Islet precursor cell (in vitro differentiated cells): ENCODE results near the gene CREBL2.
A peak's percentile ranks its signal among the peaks of the same experiment; 100 is the strongest.
"Not testable (repeated sequence)": the region's sequence is repeated elsewhere in the genome, so short reads cannot be mapped to it uniquely, and the experiment has no call there.

Source experiments
- DNase-seq: peaks from one replicate; pipeline ENCODE4 v3.0.0-alpha.2; 2018

Gene CREBL2

GRCh38 chr12:12611512-12612306 is at the start of gene CREBL2:
Gene CREBL2, plus strand, starts transcription at chr12:12611876. Its CDS starts 297 bp downstream, at chr12:12612173.
- DNase-seq: peak; percentile 98

GRCh38 chr12:12562016-12562483 is 49.6 kb upstream of the CREBL2 start:
- DNase-seq: peak; percentile 67

- peak; percentile 99 for DNase-seq
These were observed 49.0 kb upstream of the CREBL2 start, which contains the start of gene DUSP16 for GRCh38 chr12:12562585-12563261. Gene DUSP16, minus strand, starts transcription at chr12:12562863. Its CDS starts 41,765 bp downstream, at chr12:12521098.

GRCh38 chr12:12563290-12563928 is 48.3 kb upstream of the CREBL2 start:
- no peak for DNase-seq

- no peak for DNase-seq
These were observed 46.8 kb upstream of the CREBL2 start for GRCh38 chr12:12564911-12565310.

- not testable (repeated sequence) for DNase-seq
These were observed 45.7 kb upstream of the CREBL2 start for GRCh38 chr12:12565971-12566370.

GRCh38 chr12:12572659-12573058 is 39.0 kb upstream of the CREBL2 start:
- no peak for DNase-seq

GRCh38 chr12:12577786-12578185 is 33.9 kb upstream of the CREBL2 start:
- DNase-seq: no peak

GRCh38 chr12:12580716-12581115 is 31.0 kb upstream of the CREBL2 start:
- DNase-seq: not testable (repeated sequence)

- no peak for DNase-seq
These were observed 29.3 kb upstream of the CREBL2 start for GRCh38 chr12:12582193-12582881.

GRCh38 chr12:12582895-12583303 is 28.8 kb upstream of the CREBL2 start:
- DNase-seq: no peak

- DNase-seq: no peak
These were observed 28.0 kb upstream of the CREBL2 start for GRCh38 chr12:12583510-12584178.

- peak; percentile 67 for DNase-seq
These were observed 26.4 kb upstream of the CREBL2 start for GRCh38 chr12:12585115-12585863.

- DNase-seq: peak; percentile 60
These were observed 24.6 kb upstream of the CREBL2 start for GRCh38 chr12:12586879-12587675.

GRCh38 chr12:12587878-12588277 is 23.8 kb upstream of the CREBL2 start:
- no peak for DNase-seq

GRCh38 chr12:12588436-12588835 is 23.2 kb upstream of the CREBL2 start:
- not testable (repeated sequence) for DNase-seq

GRCh38 chr12:12590961-12591360 is 20.7 kb upstream of the CREBL2 start:
- no peak for DNase-seq

GRCh38 chr12:12592930-12593329 is 18.7 kb upstream of the CREBL2 start:
- DNase-seq: peak; percentile 66

- DNase-seq: not testable (repeated sequence)
These were observed 15.7 kb upstream of the CREBL2 start for GRCh38 chr12:12595929-12596328.

GRCh38 chr12:12596598-12596997 is 15.1 kb upstream of the CREBL2 start:
- DNase-seq: not testable (repeated sequence)

GRCh38 chr12:12598864-12599263 is 12.8 kb upstream of the CREBL2 start:
- DNase-seq: no peak
